Activated CD4-positive, alpha-beta T cell treated with anti-CD3 and anti-CD28 coated beads, Interleukin-2, amount 50 U/mL, for 16 hours (primary cell): ENCODE results near the gene REST.
"Not testable (repeated sequence)": the region's sequence is repeated elsewhere in the genome, so short reads cannot be mapped to it uniquely, and the experiment has no call there.

Experiments
- DNase-seq: peaks from one replicate; pipeline ENCODE4 v3.0.0-alpha.2; 2020

REST gene

GRCh38 chr4:56907489-56908205, at the start of gene REST:
Gene REST (plus strand): TSS chr4:56907900. CDS start chr4:56910639, 2,739 bp downstream.
- DNase-seq = peak; percentile 78

GRCh38 chr4:56859841-56860240, 47.9 kb upstream of the REST start:
- DNase-seq = no peak

GRCh38 chr4:56860781-56861180, 46.9 kb upstream of the REST start:
- peak; percentile 49 for DNase-seq

- DNase-seq = no peak
Measured at GRCh38 chr4:56861360-56861759, 46.3 kb upstream of the REST start.

GRCh38 chr4:56863441-56864139, 44.1 kb upstream of the REST start:
- DNase-seq = peak; percentile 58

- DNase-seq = no peak
Measured at GRCh38 chr4:56870946-56871345, 36.8 kb upstream of the REST start.

- DNase-seq = no peak
Measured at GRCh38 chr4:56871371-56871866, 36.3 kb upstream of the REST start.

GRCh38 chr4:56874166-56874565, 33.5 kb upstream of the REST start:
- no peak for DNase-seq

- DNase-seq = no peak
Measured at GRCh38 chr4:56874923-56875322, 32.8 kb upstream of the REST start.

GRCh38 chr4:56876264-56876663, 31.4 kb upstream of the REST start:
- DNase-seq = no peak

- no peak for DNase-seq
Measured at GRCh38 chr4:56879996-56880395, 27.7 kb upstream of the REST start.

- DNase-seq = no peak
Measured at GRCh38 chr4:56880572-56880971, 27.1 kb upstream of the REST start.

- not testable (repeated sequence) for DNase-seq
Measured at GRCh38 chr4:56884511-56884910, 23.2 kb upstream of the REST start.

- no peak for DNase-seq
Measured at GRCh38 chr4:56892691-56893090, 15.0 kb upstream of the REST start.

GRCh38 chr4:56897842-56898241, 9.9 kb upstream of the REST start:
- DNase-seq = not testable (repeated sequence)

- DNase-seq = not testable (repeated sequence)
Measured at GRCh38 chr4:56900186-56900585, 7.5 kb upstream of the REST start.

GRCh38 chr4:56902703-56903102, 5.0 kb upstream of the REST start:
- no peak for DNase-seq

GRCh38 chr4:56905796-56906195, 1.9 kb upstream of the REST start:
- DNase-seq = no peak

GRCh38 chr4:56906489-56907393, 959 bp upstream of the REST start:
- DNase-seq = no peak

- peak; percentile 71 for DNase-seq
Measured at GRCh38 chr4:56908206-56909085, 746 bp downstream of the REST start.

GRCh38 chr4:56909086-56909894, 1.6 kb downstream of the REST start:
- DNase-seq = peak; percentile 59
